Left ventricle myocardium inferior (tissue), 1 donor: ENCODE measurements around the gene KCNQ1. TPM values are rescaled to one million over a fixed set of nuclear protein-coding genes. Genes with fewer than 3 reads are reported as not detected.

ENCODE experiments used
- DNase-seq: peaks from one replicate; pipeline ENCODE4 v3.0.0-alpha.2; 2020
- H3K27ac ChIP-seq: fragments of 200-600 bp; replicated peaks from 2 replicates; pipeline ENCODE4 v1.8.0; 2021
- H3K27me3 ChIP-seq: fragments of 200-600 bp; 2 replicates; pipeline ENCODE4 v1.8.0; 2021; ENCODE audit warnings: low read depth
- H3K36me3 ChIP-seq: fragments of 200-600 bp; 2 replicates; pipeline ENCODE4 v1.8.0; 2021
- H3K4me1 ChIP-seq: fragments of 200-600 bp; 2 replicates; pipeline ENCODE4 v1.8.0; 2021
- H3K4me3 ChIP-seq: fragments of 200-600 bp; 2 replicates; pipeline ENCODE4 v1.8.0; 2021; ENCODE audit warnings: mild to moderate bottlenecking, moderate library complexity
- H3K9me3 ChIP-seq: fragments of 200-600 bp; replicated peaks from 2 replicates; pipeline ENCODE4 v1.8.0; 2021
- CTCF ChIP-seq: fragments of 200-600 bp; IDR thresholded peaks from 2 replicates; pipeline ENCODE4 v1.8.0; 2021; ENCODE audit warnings: antibody characterized with exemption, mild to moderate bottlenecking, borderline replicate concordance
- intact Hi-C: fragments of 100-400 bp; cut with micrococcal nuclease; formaldehyde crosslinking; loops from one replicate; pipeline ENCODE4 v1.11.0; 2022
- total RNA-seq: library from RNA; stranded (reverse); fragmentation: NEBNext Ultra II Directional; extraction: Animal tissue kit (Norgen Biotek cat#: 25700); gene quantifications from one replicate; pipeline ENCODE4 v1.2.1, GENCODE V29; 2021
- donor health status: DM: no; HTN: yes; CAD: no; lungs with severe emphysema.

KCNQ1 gene
- total RNA-seq, 1 donor from 2014 or later: 41.8 TPM

- H3K9me3 ChIP-seq: peaks cover 7% of the 10 kb centered on the region
- peaks cover 8% of the 10 kb centered on the region for H3K36me3 ChIP-seq
- intact Hi-C loops: loop anchor here (10.0 kb wide), 1 partner anchor 457 kb away; no protein-coding TSS in a partner anchor
- peak overlapping the region; percentile 91 for H3K27ac ChIP-seq
- no peak for DNase-seq
- H3K4me1 ChIP-seq: peaks cover 50% of the 10 kb centered on the region
- no peaks in the 10 kb centered on the region for H3K27me3 ChIP-seq
- no peak for TF ChIP-seq CTCF
- peak overlapping the region; percentile 92 for H3K4me3 ChIP-seq
Observed at GRCh38 chr11:2881981-2882375, 437.2 kb downstream of the KCNQ1 start.

GRCh38 chr11:2882396-2883110, 437.7 kb downstream of the KCNQ1 start:
- H3K4me3 ChIP-seq: peak overlapping the region; percentile 92
- H3K9me3 ChIP-seq: peaks cover 7% of the 10 kb centered on the region
- TF ChIP-seq CTCF: no peak
- peaks cover 51% of the 10 kb centered on the region for H3K4me1 ChIP-seq
- intact Hi-C loops: loop anchor here (10.0 kb wide), 1 partner anchor 458 kb away; no protein-coding TSS in a partner anchor
- H3K36me3 ChIP-seq: peaks cover 8% of the 10 kb centered on the region
- H3K27ac ChIP-seq: peak overlapping the region; percentile 91
- no peak for DNase-seq
- H3K27me3 ChIP-seq: no peaks in the 10 kb centered on the region

- no peaks in the 10 kb centered on the region for H3K27me3 ChIP-seq
- H3K9me3 ChIP-seq: peaks cover 7% of the 10 kb centered on the region
- peaks cover 8% of the 10 kb centered on the region for H3K36me3 ChIP-seq
- peak overlapping the region; percentile 92 for H3K4me3 ChIP-seq
- TF ChIP-seq CTCF: no peak
- no peak for DNase-seq
- intact Hi-C loops: loop anchor here (10.0 kb wide), 1 partner anchor 459 kb away; no protein-coding TSS in a partner anchor
- peaks cover 58% of the 10 kb centered on the region for H3K4me1 ChIP-seq
- H3K27ac ChIP-seq: peak overlapping the region; percentile 91
Observed at GRCh38 chr11:2883640-2883978, 438.8 kb downstream of the KCNQ1 start.

- Histone ChIP-seq H3K4me1 (peaks cover 58% of the 10 kb centered on the region), H3K27me3 (no peaks in the 10 kb centered on the region), H3K36me3 (peaks cover 3% of the 10 kb centered on the region), H3K27ac (peak overlapping the region; percentile 91), H3K4me3 (peak overlapping the region; percentile 92), H3K9me3 (peaks cover 2% of the 10 kb centered on the region)
- no peak for TF ChIP-seq CTCF
- DNase-seq: peak; percentile 66
- intact Hi-C loops: loop anchor here (10.0 kb wide), 1 partner anchor 459 kb away; no protein-coding TSS in a partner anchor
Observed at GRCh38 chr11:2883979-2884815, 439.4 kb downstream of the KCNQ1 start.

GRCh38 chr11:2885017-2885677, 440.3 kb downstream of the KCNQ1 start:
- intact Hi-C loops: loop anchor here (10.0 kb wide), 1 partner anchor 460 kb away; no protein-coding TSS in a partner anchor
- no peaks in the 10 kb centered on the region for H3K36me3 ChIP-seq
- peaks cover 59% of the 10 kb centered on the region for H3K4me1 ChIP-seq
- peak; percentile 63 for DNase-seq
- peak overlapping the region; percentile 92 for H3K4me3 ChIP-seq
- H3K27ac ChIP-seq: peak overlapping the region; percentile 91
- peak; percentile 42 for TF ChIP-seq CTCF
- H3K27me3 ChIP-seq: no peaks in the 10 kb centered on the region
- H3K9me3 ChIP-seq: no peaks in the 10 kb centered on the region
